HepG2 (cell line): ENCODE results near the gene TUT1. TPM values are rescaled to one million over a fixed set of nuclear protein-coding genes. Genes with fewer than 3 reads are reported as not detected.
A peak's percentile ranks its signal among the peaks of the same experiment; 100 is the strongest.

Experiments used
- AHR ChIP-seq: IDR thresholded peaks from 2 replicates; pipeline ENCODE4 v1.6.1; 2018; ENCODE audit warnings: missing genetic modification reagents, missing compliant biosample characterization
- FOXO4 ChIP-seq: sonication (generic); formaldehyde crosslinking; conservative IDR thresholded peaks from 2 replicates; pipeline ENCODE4 v1.8.1; 2023; ENCODE audit warnings: missing genetic modification reagents
- GATA4 ChIP-seq: sonication (generic); IDR thresholded peaks from 2 replicates; pipeline ENCODE4 v1.6.1; 2016; ENCODE audit warnings: antibody characterized with exemption, low read depth, borderline replicate concordance
- GTF2F1 ChIP-seq: fragments of 150-350 bp; IDR thresholded peaks from 2 replicates; pipeline ENCODE4 v1.6.1; 2014; ENCODE audit warnings: low read length
- NFAT5 ChIP-seq: sonication (generic); formaldehyde crosslinking; IDR thresholded peaks from 2 replicates; pipeline ENCODE4 v1.4.0; 2020; ENCODE audit warnings: missing genetic modification reagents
- PAXIP1 ChIP-seq: sonication (generic); formaldehyde crosslinking; conservative IDR thresholded peaks from 2 replicates; pipeline ENCODE4 v1.4.0; 2020; ENCODE audit warnings: mild to moderate bottlenecking, missing genetic modification reagents, moderate library complexity
- RAD21 ChIP-seq: fragments of 450-650 bp; formaldehyde crosslinking; IDR thresholded peaks from 2 replicates; pipeline ENCODE4 v1.5.0; 2020; ENCODE audit warnings: mild to moderate bottlenecking
- SETDB1 ChIP-seq: sonication (generic); formaldehyde crosslinking; IDR thresholded peaks from 2 replicates; pipeline ENCODE4 v1.5.1; 2020; ENCODE audit warnings: missing genetic modification reagents, mild to moderate bottlenecking, borderline replicate concordance
- SIN3B ChIP-seq: fragments of 150-350 bp; IDR thresholded peaks from 2 replicates; pipeline ENCODE4 v1.6.1; 2014; ENCODE audit warnings: low read length
- TEAD3 ChIP-seq: optimal IDR thresholded peaks from 2 replicates; pipeline ENCODE3; 2016; ENCODE audit warnings: borderline replicate concordance
- TFDP2 ChIP-seq: sonication (generic); formaldehyde crosslinking; IDR thresholded peaks from 2 replicates; pipeline ENCODE4 v1.4.0; 2020; ENCODE audit warnings: missing genetic modification reagents
- TSC22D2 ChIP-seq: sonication (generic); formaldehyde crosslinking; IDR thresholded peaks from 2 replicates; pipeline ENCODE4 v1.5.1; 2020; ENCODE audit warnings: missing genetic modification reagents, mild to moderate bottlenecking, borderline replicate concordance
- ZNF124 ChIP-seq: sonication (generic); formaldehyde crosslinking; IDR thresholded peaks from 2 replicates; pipeline ENCODE4 v1.4.0; 2020; ENCODE audit warnings: missing genetic modification reagents
- ZNF275 ChIP-seq: sonication (generic); formaldehyde crosslinking; IDR thresholded peaks from 2 replicates; pipeline ENCODE4 v1.8.0; 2022; ENCODE audit warnings: missing genetic modification reagents, mild to moderate bottlenecking, inconsistent platforms, borderline replicate concordance
- polyA plus RNA-seq, 8 experiments: library from polyadenylated mRNA; depleted of rRNA in 3 of 8; stranded (reverse) in 7 of 8; unstranded in 1 of 8; fragments of >200 nt; fragmentation: Illumina TruSeq in 4 of 8; extraction: Trizol in 4 of 8; gene quantifications; 2 replicates each; pipeline versions ENCODE4 v1.2.1 to v1.2.3, GENCODE V29; 2011 to 2016; ENCODE audit warnings: low read depth in 4 of 8, missing spikeins in 1 of 8, mixed read lengths in 1 of 8; ENCODE audit not compliant: insufficient read depth in 1 of 8
- total RNA-seq, 5 experiments: library from RNA; depleted of rRNA; stranded (reverse); fragments of >200 nt; fragmentation: Illumina TruSeq; extraction: Trizol; gene quantifications; 2 replicates each; pipeline ENCODE4 v1.2.3, GENCODE V29; 2016; ENCODE audit warnings: low read depth in 1 of 5

The TUT1 gene
- total and polyA plus RNA-seq, 2 of the 13 experiments (the other 11 are each of a cell fraction or from before 2014, with no cell fraction given) = 9.7 to 14.3 TPM

DNA sequence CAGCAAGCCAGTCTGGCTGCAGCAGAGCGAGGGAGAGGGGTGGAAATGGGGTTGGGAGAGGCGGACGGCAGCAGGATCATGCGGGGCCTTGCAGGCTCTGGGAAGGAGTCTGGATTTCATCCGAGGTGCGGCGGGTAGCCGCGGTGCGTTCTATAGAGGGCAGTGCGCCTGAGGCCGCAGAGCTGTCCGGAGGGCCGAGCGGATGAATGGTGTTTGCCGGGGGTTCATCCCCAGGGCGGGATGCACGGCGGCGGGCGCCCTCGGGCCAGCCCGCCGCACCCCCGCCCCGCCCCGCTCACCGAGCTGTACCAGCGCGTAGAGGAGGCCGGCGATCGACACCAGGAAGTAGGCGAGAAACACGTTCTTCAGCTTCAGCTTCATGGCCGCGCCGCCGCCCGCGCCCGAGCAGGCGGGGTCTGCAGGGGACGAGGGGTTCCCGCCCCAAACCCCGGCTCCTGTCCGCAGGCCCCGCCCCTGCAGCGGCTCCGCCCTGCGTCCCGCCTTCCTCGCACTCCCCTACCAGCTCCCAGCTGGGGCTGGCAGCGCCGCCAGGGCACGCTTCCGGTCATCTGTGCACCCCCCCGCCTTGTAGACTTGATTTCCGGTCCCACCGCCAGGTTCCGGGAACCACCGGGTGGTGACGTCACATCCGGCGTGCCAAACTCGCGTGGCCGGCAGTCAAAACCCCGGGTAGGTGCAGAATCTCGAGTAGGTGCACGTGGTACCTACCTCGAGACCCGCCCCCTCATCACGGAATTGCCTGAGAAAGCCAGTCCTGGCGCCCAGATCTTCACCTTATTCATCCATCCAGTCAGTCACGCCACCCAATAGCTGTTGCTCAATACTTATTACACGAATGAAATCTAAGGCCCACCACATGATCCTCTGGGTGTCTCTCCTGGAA lies 30.5 kb upstream of the TUT1 start, which contains the start of gene B3GAT3 (continued):
- peak; percentile 17; the same call in 1 of the 2 replicates for TF ChIP-seq NFAT5 (CRISPR knock-in tag)
- TF ChIP-seq ZNF275 (CRISPR knock-in tag) = peak; percentile 62; the same call in 1 of the 2 replicates
- no peak for TF ChIP-seq SETDB1
- peak; percentile 70; the same call in 1 of the 2 replicates for TF ChIP-seq ZNF124 (CRISPR knock-in tag)
- TF ChIP-seq TFDP2 (CRISPR knock-in tag) = peak; percentile 95
- no peak for TF ChIP-seq GTF2F1
- TF ChIP-seq RAD21 (CRISPR knock-in tag) = peak; percentile 20
- peak; percentile 59; the same call in 1 of the 2 replicates for TF ChIP-seq GATA4
- no peak for TF ChIP-seq FOXO4 (CRISPR knock-in tag)
- peak; percentile 57 for TF ChIP-seq PAXIP1
- TF ChIP-seq AHR (CRISPR knock-in tag) = peak; percentile 30; the same call in 1 of the 2 replicates
- TF ChIP-seq SIN3B = peak; percentile 55; the same call in 1 of the 2 replicates
- peak; percentile 55; the same call in 1 of the 2 replicates for TF ChIP-seq TSC22D2 (CRISPR knock-in tag)
- TF ChIP-seq TEAD3 = peak; percentile 91
